Thyroid gland (tissue), 4 donors: ENCODE measurements around the gene TMEM52B. TPM values are rescaled to one million over a fixed set of nuclear protein-coding genes. Genes with fewer than 3 reads are reported as not detected.
"Not testable (repeated sequence)": the region's sequence is repeated elsewhere in the genome, so short reads cannot be mapped to it uniquely, and the experiment has no call there.

Experiments
- DNase-seq, 2 donors: peaks; one replicate each; pipeline ENCODE4 v3.0.0-alpha.2; 2019
- H3K27ac ChIP-seq, 3 donors: fragments of 200-600 bp; sonication (generic); 1 replicate in 2 of 3; 2 replicates in 1 of 3; pipeline ENCODE4 v1.5.1; 2016 to 2019; ENCODE audit warnings: mild to moderate bottlenecking in 1 of 3, moderate library complexity in 1 of 3
- H3K27me3 ChIP-seq: fragments of 200-600 bp; sonication (generic); one replicate; pipeline ENCODE4 v1.5.1; 2019
- H3K36me3 ChIP-seq, 2 donors: fragments of 200-600 bp; sonication (generic); one replicate each; pipeline ENCODE4 v1.5.1; 2016 to 2019
- H3K4me1 ChIP-seq, 2 donors: fragments of 200-600 bp; sonication (generic); one replicate each; pipeline ENCODE4 v1.5.1; 2017 to 2019
- H3K4me3 ChIP-seq, 3 donors: fragments of 200-600 bp; sonication (generic); replicated peaks in 1 of 3; 1 replicate in 2 of 3; 2 replicates in 1 of 3; pipeline ENCODE4 v1.5.1; 2016; ENCODE audit warnings: mild to moderate bottlenecking in 1 of 3
- H3K9me3 ChIP-seq: fragments of 200-600 bp; sonication (generic); one replicate; pipeline ENCODE4 v1.5.1; 2017
- POLR2A ChIP-seq, 2 donors: fragments of 450-650 bp; IDR thresholded peaks; one replicate each; pipeline ENCODE4 v1.6.1; 2017; ENCODE audit warnings: antibody characterized with exemption in 2 of 2, mild to moderate bottlenecking in 2 of 2, moderate library complexity in 1 of 2
- WGBS, 2 donors: methylation state at CpG; one replicate each; pipeline ENCODE4 v1.1.5; 2017; 5-methylcytosine and 5-hydroxymethylcytosine counted together
- intact Hi-C: fragments of 100-400 bp; cut with DNase I; formaldehyde crosslinking; loops from one replicate; pipeline ENCODE4 v1.15.1; 2023
- total RNA-seq, 4 donors: library from RNA; depleted of rRNA; stranded (reverse); fragments of >200 nt; gene quantifications; one replicate each; pipeline ENCODE4 v1.2.3, GENCODE V29; 2016
- TF ChIP-seq, protein P1 (sequence below), 6 experiments: fragments of 200-600 bp in 3 of 6; fragments of 450-650 bp in 3 of 6; sonication (generic) in 3 of 6; IDR thresholded peaks; one replicate each; pipeline ENCODE4 v1.5.1; 2016 to 2019; ENCODE audit warnings: antibody characterized with exemption in 6 of 6, mild to moderate bottlenecking in 2 of 6, inconsistent platforms in 1 of 6, moderate library complexity in 1 of 6

Gene TMEM52B
- total RNA-seq, 4 donors from 2014 or later, result not detected

DNA sequence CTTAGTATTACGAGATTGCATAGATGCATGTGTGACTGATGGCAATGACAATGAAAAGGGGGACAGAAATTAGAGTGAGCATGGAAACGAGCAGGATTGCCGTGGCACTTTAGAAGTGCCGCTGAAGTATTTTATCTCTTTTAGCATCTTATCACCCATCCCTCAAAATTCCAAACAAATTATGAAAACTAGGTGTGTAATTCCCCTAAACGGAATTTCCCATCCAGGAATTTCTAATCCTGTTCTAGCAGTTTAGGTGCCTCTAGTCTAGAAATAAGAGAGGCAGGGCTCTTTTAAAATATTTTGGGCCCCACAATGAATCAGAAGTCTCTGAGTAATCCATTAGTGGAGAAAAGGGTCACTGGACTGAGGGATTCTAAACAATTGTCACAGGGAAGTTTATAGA is 947 bp downstream of the TMEM52B start:
- WGBS, 2 donors, result 41 to 56% methylated on average over 5 of the region's 5 CpGs
- intact Hi-C loops, result no loop called here
- Histone ChIP-seq H3K9me3 (no peaks in the 10 kb centered on the region), H3K27ac (no peak overlapping the region), H3K27me3 (no peaks in the 10 kb centered on the region), H3K4me3 (no peak overlapping the region), H3K36me3 (no peaks in the 10 kb centered on the region), H3K4me1 (no peaks in the 10 kb centered on the region)
- DNase-seq, result no peak
- TF ChIP-seq, protein P1, sequence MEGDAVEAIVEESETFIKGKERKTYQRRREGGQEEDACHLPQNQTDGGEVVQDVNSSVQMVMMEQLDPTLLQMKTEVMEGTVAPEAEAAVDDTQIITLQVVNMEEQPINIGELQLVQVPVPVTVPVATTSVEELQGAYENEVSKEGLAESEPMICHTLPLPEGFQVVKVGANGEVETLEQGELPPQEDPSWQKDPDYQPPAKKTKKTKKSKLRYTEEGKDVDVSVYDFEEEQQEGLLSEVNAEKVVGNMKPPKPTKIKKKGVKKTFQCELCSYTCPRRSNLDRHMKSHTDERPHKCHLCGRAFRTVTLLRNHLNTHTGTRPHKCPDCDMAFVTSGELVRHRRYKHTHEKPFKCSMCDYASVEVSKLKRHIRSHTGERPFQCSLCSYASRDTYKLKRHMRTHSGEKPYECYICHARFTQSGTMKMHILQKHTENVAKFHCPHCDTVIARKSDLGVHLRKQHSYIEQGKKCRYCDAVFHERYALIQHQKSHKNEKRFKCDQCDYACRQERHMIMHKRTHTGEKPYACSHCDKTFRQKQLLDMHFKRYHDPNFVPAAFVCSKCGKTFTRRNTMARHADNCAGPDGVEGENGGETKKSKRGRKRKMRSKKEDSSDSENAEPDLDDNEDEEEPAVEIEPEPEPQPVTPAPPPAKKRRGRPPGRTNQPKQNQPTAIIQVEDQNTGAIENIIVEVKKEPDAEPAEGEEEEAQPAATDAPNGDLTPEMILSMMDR (IDR thresholded peaks at IDR 0.05), result no peak
- no peak for TF ChIP-seq POLR2A (IDR thresholded peaks at IDR 0.05)

DNA sequence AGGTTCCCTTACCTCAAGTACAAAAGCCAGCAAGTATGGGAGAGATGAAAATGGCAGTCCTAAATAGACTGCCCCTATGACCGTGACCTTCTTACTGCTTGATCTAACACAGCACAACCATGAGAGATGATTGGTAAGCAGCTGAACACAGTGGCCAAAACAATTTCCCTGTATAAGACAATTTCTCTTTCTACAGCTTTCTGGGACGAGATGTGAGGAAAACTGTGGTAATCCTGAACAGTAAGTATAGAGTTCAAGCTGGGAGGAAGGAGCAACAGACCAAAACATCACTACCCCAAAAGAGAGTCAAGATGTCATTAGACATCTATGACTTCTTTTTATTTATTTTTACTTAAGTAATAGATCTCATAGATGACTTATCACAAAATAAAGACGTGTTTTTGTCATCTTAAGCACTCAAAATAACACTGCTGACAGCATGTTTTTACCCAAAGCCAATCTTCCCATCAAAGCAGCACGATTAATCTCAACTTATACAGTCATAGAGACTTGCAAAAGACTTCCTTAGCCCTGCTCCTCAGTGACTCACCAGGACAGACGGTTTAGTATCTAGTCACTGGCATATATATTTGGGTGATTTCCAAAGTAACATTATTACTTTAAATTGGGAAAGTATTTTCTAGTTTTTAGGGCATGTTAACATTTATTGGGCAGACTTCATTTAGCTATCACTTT is 3.7 kb downstream of the TMEM52B start:
- H3K4me1 ChIP-seq, result no peaks in the 10 kb centered on the region
- DNase-seq, result no peak
- no peaks in the 10 kb centered on the region for H3K36me3 ChIP-seq
- H3K9me3 ChIP-seq, result no peaks in the 10 kb centered on the region
- no peak for TF ChIP-seq POLR2A (IDR thresholded peaks at IDR 0.05)
- TF ChIP-seq, protein P1 (IDR thresholded peaks at IDR 0.05), result no peak
- intact Hi-C loops, result no loop called here
- H3K27ac ChIP-seq, result no peak overlapping the region
- no peak overlapping the region for H3K4me3 ChIP-seq
- 63 to 68% methylated on average over 5 of the region's 5 CpGs for WGBS, 2 donors
- H3K27me3 ChIP-seq, result no peaks in the 10 kb centered on the region

DNA sequence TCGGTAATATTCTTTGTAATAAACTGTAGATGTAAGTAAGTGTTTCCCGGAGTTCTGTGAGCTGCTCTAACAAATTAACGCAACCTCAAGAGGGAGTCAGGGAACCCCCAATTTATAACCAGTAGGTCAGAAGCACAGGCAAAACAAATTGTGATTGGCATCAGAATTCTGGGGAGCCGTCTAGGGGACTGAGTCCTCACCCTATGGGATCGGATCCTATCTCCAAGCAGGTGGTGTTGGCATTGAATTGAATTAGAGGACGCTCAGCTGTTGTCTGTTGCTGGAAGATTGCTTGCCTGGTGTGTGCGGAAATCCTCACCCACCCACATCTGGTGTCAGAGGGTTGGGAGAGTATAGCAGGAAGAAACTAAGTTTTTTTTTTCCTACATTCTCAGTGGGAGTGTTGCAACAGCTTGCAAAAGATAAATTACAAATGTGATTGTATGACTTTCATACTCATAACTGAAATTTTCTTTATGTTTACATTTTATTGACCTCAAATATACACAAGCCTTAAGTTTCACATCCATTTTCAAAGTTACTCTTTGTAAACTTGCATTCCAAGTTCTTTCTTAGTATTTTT is 5.5 kb downstream of the TMEM52B start:
- TF ChIP-seq, protein P1 (IDR thresholded peaks at IDR 0.05), result no peak
- 73 to 83% methylated on average over 7 of the region's 7 CpGs for WGBS, 2 donors
- Histone ChIP-seq H3K27me3 (no peaks in the 10 kb centered on the region), H3K36me3 (no peaks in the 10 kb centered on the region), H3K4me3 (no peak overlapping the region), H3K9me3 (no peaks in the 10 kb centered on the region), H3K4me1 (no peaks in the 10 kb centered on the region), H3K27ac (no peak overlapping the region)
- no peak for DNase-seq
- intact Hi-C loops, result no loop called here

DNA sequence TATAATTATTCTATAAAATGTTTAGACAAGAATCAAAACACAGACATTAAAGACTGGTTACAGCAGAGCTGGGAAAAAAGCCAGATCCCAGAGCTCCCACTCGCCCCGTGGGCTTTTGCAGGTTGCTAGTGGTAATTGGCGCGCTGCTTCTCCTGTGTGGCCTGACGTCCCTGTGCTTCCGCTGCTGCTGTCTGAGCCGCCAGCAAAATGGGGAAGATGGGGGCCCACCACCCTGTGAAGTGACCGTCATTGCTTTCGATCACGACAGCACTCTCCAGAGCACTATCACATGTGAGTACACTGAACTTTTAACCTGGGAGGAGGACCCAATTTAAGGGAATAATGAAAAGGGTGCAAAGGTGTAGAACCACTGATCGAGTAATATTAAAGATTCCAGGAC is 7.5 kb downstream of the TMEM52B start:
- no peaks in the 10 kb centered on the region for H3K4me1 ChIP-seq
- no peaks in the 10 kb centered on the region for H3K27me3 ChIP-seq
- H3K4me3 ChIP-seq, result no peak overlapping the region
- H3K36me3 ChIP-seq, result no peaks in the 10 kb centered on the region
- H3K27ac ChIP-seq, result no peak overlapping the region
- intact Hi-C loops, result no loop called here
- DNase-seq, result no peak
- 70 to 76% methylated on average over 11 of the region's 11 CpGs for WGBS, 2 donors
- H3K9me3 ChIP-seq, result no peaks in the 10 kb centered on the region
- TF ChIP-seq, protein P1 (IDR thresholded peaks at IDR 0.05), result no peak
- no peak for TF ChIP-seq POLR2A (IDR thresholded peaks at IDR 0.05)

DNA sequence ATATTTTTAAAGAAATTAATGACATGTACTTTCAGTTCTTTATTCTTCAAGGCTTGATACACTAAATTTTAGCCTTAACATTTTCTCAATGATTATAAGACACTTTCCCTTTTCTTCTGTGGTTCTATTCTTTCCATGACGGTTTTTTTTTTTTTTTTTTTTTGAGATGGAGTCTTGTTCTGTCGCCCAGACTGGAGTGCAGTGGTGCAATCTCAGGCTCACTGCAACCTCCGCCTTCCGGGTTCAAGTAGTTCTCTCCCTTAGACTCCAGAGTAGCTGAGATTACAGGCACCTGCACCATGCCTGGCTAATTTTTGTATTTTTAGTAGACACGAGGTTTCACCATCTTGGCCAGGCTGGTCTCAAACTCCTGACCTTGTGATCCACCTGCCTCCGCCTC is 8.1 kb downstream of the TMEM52B start:
- H3K4me3 ChIP-seq, H3K36me3 ChIP-seq, intact Hi-C loops, H3K9me3 ChIP-seq, H3K27me3 ChIP-seq, H3K4me1 ChIP-seq, DNase-seq, H3K27ac ChIP-seq: not testable (repeated sequence)
- WGBS, 2 donors, result 73% methylated on average over 6 of the region's 6 CpGs
